T-cell (primary cell): ENCODE measurements around the gene NDE1. TPM values are rescaled to one million over a fixed set of nuclear protein-coding genes. Genes with fewer than 3 reads are reported as not detected.
"Not testable (repeated sequence)": the region's sequence is repeated elsewhere in the genome, so short reads cannot be mapped to it uniquely, and the experiment has no call there.

ENCODE experiments used
- ATAC-seq, 4 experiments: fragments of 200-7000 bp in 3 of 4; fragments of 150-1000 bp in 1 of 4; cut with Tn5 transposase; replicated peaks in 1 of 4; 1 replicate in 3 of 4; 2 replicates in 1 of 4; pipeline ENCODE4 v1.10.0; 2021; ENCODE audit warnings: moderate library complexity in 3 of 4, mild to moderate bottlenecking in 2 of 4, moderate number of reproducible peaks in 1 of 4
- CTCF ChIA-PET, 2 donors: fragments of 300-600 bp; sonication (Branson Sonifier 250); formaldehyde crosslinking; loops; one replicate each; lab custom pipeline; 2022; ENCODE audit warnings: antibody characterized with exemption in 2 of 2; lab: Charles Lee
- POLR2A ChIA-PET, 2 donors: fragments of 300-600 bp; sonication (Branson Sonifier 250); formaldehyde crosslinking; loops; one replicate each; lab custom pipeline; 2022; ENCODE audit warnings: antibody characterized with exemption in 2 of 2; lab: Charles Lee
- DNase-seq, 35 experiments: peaks; one replicate each; pipeline versions ENCODE4 v3.0.0 to v3.0.0-alpha.2; 2013 to 2023
- H3K27ac ChIP-seq: one replicate; pipeline ENCODE4 v1.5.1; 2013; ENCODE audit warnings: low read length
- H3K27me3 ChIP-seq, 2 experiments: replicated peaks in 1 of 2; 1 replicate in 1 of 2; 2 replicates in 1 of 2; pipeline versions ENCODE4 v1.6.1 to v1.7.0; 2013; ENCODE audit warnings: low read length in 1 of 2, mixed read lengths in 1 of 2; ENCODE audit not compliant: control insufficient read depth in 2 of 2, insufficient read depth in 2 of 2; ENCODE audit errors: extremely low read depth in 1 of 2
- H3K36me3 ChIP-seq, 2 donors: 1 replicate in 1 of 2; 2 replicates in 1 of 2; pipeline versions ENCODE4 v1.6.1 to v1.7.0; 2013; ENCODE audit warnings: low read length in 1 of 2; ENCODE audit not compliant: control insufficient read depth in 2 of 2, insufficient read depth in 1 of 2; ENCODE audit errors: extremely low read depth in 1 of 2
- H3K4me1 ChIP-seq, 2 experiments: 1 replicate in 1 of 2; 2 replicates in 1 of 2; pipeline versions ENCODE4 v1.6.1 to v1.7.0; 2013; ENCODE audit warnings: low read length in 2 of 2, mixed read lengths in 1 of 2; ENCODE audit not compliant: insufficient read depth in 2 of 2, control insufficient read depth in 1 of 2; ENCODE audit errors: extremely low read depth in 1 of 2
- H3K4me3 ChIP-seq, 2 donors: 1 replicate in 1 of 2; 2 replicates in 1 of 2; pipeline versions ENCODE4 v1.5.1 to v1.7.0; 2013; ENCODE audit warnings: mild to moderate bottlenecking in 2 of 2, low read length in 1 of 2, moderate library complexity in 1 of 2; ENCODE audit not compliant: control insufficient read depth in 1 of 2; ENCODE audit errors: extremely low read depth in 1 of 2
- H3K9me3 ChIP-seq: 2 replicates; pipeline ENCODE4 v1.7.0; 2013
- H3K27ac Mint-ChIP-seq, 2 donors: one replicate each; pipeline ENCODE4 v1.8.0; 2020 to 2021; ENCODE audit warnings: mild to moderate bottlenecking in 2 of 2, mixed read lengths in 2 of 2
- H3K27me3 Mint-ChIP-seq, 2 donors: one replicate each; pipeline ENCODE4 v1.8.0; 2021 to 2022; ENCODE audit warnings: mixed read lengths in 2 of 2
- H3K36me3 Mint-ChIP-seq: one replicate; pipeline ENCODE4 v1.8.0; 2021; ENCODE audit warnings: mixed read lengths
- H3K4me1 Mint-ChIP-seq, 3 donors: one replicate each; pipeline ENCODE4 v1.8.0; 2020 to 2022; ENCODE audit warnings: mixed read lengths in 3 of 3, mild to moderate bottlenecking in 1 of 3
- H3K4me3 Mint-ChIP-seq, 3 donors: one replicate each; pipeline ENCODE4 v1.8.0; 2020 to 2022; ENCODE audit warnings: mild to moderate bottlenecking in 3 of 3, mixed read lengths in 3 of 3, moderate library complexity in 3 of 3
- H3K9me3 Mint-ChIP-seq, 3 donors: one replicate each; pipeline ENCODE4 v1.8.0; 2020 to 2022; ENCODE audit warnings: mixed read lengths in 3 of 3
- WGBS: methylation state at CpG from one replicate; pipeline ENCODE4 v1.1.5; 2013; ENCODE audit warnings: missing lambda C conversion rate; ENCODE audit not compliant: insufficient coverage; 5-methylcytosine and 5-hydroxymethylcytosine counted together
- total RNA-seq, 35 experiments: library from RNA in 6 of 35; stranded (reverse) in 6 of 35; fragments of 120-200 nt in 1 of 35; gene quantifications; one replicate each; pipeline versions ENCODE4 v1.2.1 to v1.2.4 and lab custom pipeline; 2013 to 2026

NDE1 gene
- total RNA-seq, 5 donors from 2014 or later (not counting 1 experiment from before 2014, with no cell fraction given): 90.8 to 110 (median 103) TPM

- peaks cover 10 to 60% of the 10 kb centered on the region in 2 experiments for H3K4me1 ChIP-seq
- peaks cover 14% of the 10 kb centered on the region for H3K36me3 Mint-ChIP-seq
- no peak overlapping the region for H3K27ac Mint-ChIP-seq
- no peaks in the 10 kb centered on the region for H3K27me3 Mint-ChIP-seq
- peaks cover 0 to 18% of the 10 kb centered on the region in 2 donors for H3K36me3 ChIP-seq
- no peak overlapping the region for H3K4me3 Mint-ChIP-seq
- no peak overlapping the region for H3K4me3 ChIP-seq
- ATAC-seq (no peak), DNase-seq (no peak)
- no peaks in the 10 kb centered on the region for H3K9me3 Mint-ChIP-seq
- no peaks in the 10 kb centered on the region for H3K9me3 ChIP-seq
- no peaks in the 10 kb centered on the region for H3K27me3 ChIP-seq
- CTCF ChIA-PET: no interaction called here
- 100% methylated on average over 1 of the region's 2 CpGs for WGBS
- H3K4me1 Mint-ChIP-seq: peaks cover 61 to 69% (median 63%) of the 10 kb centered on the region in 3 donors
- H3K27ac ChIP-seq: no peak overlapping the region
- POLR2A ChIA-PET: no interaction called here
These were observed 4.5 kb downstream of the NDE1 start for GRCh38 chr16:15654591-15654990.

- Mint-ChIP-seq H3K36me3 (peaks cover 14% of the 10 kb centered on the region), H3K4me1 (peaks cover 66 to 74% (median 69%) of the 10 kb centered on the region in 3 donors)
- H3K9me3 Mint-ChIP-seq, ATAC-seq, H3K27me3 ChIP-seq, DNase-seq, H3K27ac Mint-ChIP-seq, CTCF ChIA-PET, H3K9me3 ChIP-seq, H3K4me3 ChIP-seq, H3K4me3 Mint-ChIP-seq, POLR2A ChIA-PET, H3K27me3 Mint-ChIP-seq, H3K27ac ChIP-seq: not testable (repeated sequence)
- Histone ChIP-seq H3K4me1 (peaks cover 14 to 67% of the 10 kb centered on the region in 2 experiments), H3K36me3 (peaks cover 0 to 23% of the 10 kb centered on the region in 2 donors)
- no CpG with 5 or more reads among the region's 6 CpGs for WGBS
These were observed 5.5 kb downstream of the NDE1 start for GRCh38 chr16:15655561-15655960.

- H3K4me3 ChIP-seq: no peak overlapping the region
- H3K4me1 ChIP-seq: peaks cover 6 to 52% of the 10 kb centered on the region in 2 experiments
- Mint-ChIP-seq H3K9me3 (no peaks in the 10 kb centered on the region), H3K4me3 (no peak overlapping the region), H3K4me1 (peaks cover 63 to 72% (median 64%) of the 10 kb centered on the region in 3 donors), H3K27me3 (no peaks in the 10 kb centered on the region), H3K36me3 (peaks cover 26% of the 10 kb centered on the region), H3K27ac (peak overlapping the region; percentile 75 to 79)
- H3K9me3 ChIP-seq: no peaks in the 10 kb centered on the region
- H3K27ac ChIP-seq: no peak overlapping the region
- ATAC-seq (no peak), DNase-seq (no peak)
- peaks cover 0 to 24% of the 10 kb centered on the region in 2 donors for H3K36me3 ChIP-seq
- 100% methylated on average over 1 of the region's 6 CpGs for WGBS
- POLR2A ChIA-PET: interaction anchor here in 1 of 2 donors (0.6 kb wide), 1 partner anchor 29 kb away, joined by 3 read pairs; no protein-coding TSS in a partner anchor
- no peaks in the 10 kb centered on the region for H3K27me3 ChIP-seq
- CTCF ChIA-PET: interaction anchor here (0.6 to 1.0 kb wide), 2 partner anchors 14 to 117 kb away, joined by 3 to 7 read pairs; no protein-coding TSS in a partner anchor
These were observed 8.1 kb downstream of the NDE1 start for GRCh38 chr16:15658149-15658548.

- peak overlapping the region; percentile 84 to 86 for H3K27ac Mint-ChIP-seq
- Histone ChIP-seq H3K4me3 (no peak overlapping the region), H3K4me1 (peaks cover 6 to 50% of the 10 kb centered on the region in 2 experiments), H3K9me3 (no peaks in the 10 kb centered on the region), H3K27me3 (no peaks in the 10 kb centered on the region), H3K36me3 (peaks cover 0 to 25% of the 10 kb centered on the region in 2 donors), H3K27ac (peak overlapping the region; percentile 60)
- CTCF ChIA-PET: interaction anchor here (0.6 to 1.0 kb wide), 3 partner anchors 15 to 117 kb away, joined by 3 to 7 read pairs (median 6); no protein-coding TSS in a partner anchor
- H3K9me3 Mint-ChIP-seq: no peaks in the 10 kb centered on the region
- H3K36me3 Mint-ChIP-seq: peaks cover 26% of the 10 kb centered on the region
- peak overlapping the region; percentile 25 to 56 (median 28) for H3K4me3 Mint-ChIP-seq
- H3K4me1 Mint-ChIP-seq: peaks cover 59 to 71% (median 62%) of the 10 kb centered on the region in 3 donors
- DNase-seq (no peak), ATAC-seq (no peak)
- H3K27me3 Mint-ChIP-seq: no peaks in the 10 kb centered on the region
- POLR2A ChIA-PET: interaction anchor here in 1 of 2 donors (0.6 kb wide), 1 partner anchor 28 kb away, joined by 3 read pairs; no protein-coding TSS in a partner anchor
- 92% methylated on average over 4 of the region's 5 CpGs for WGBS
These were observed 8.5 kb downstream of the NDE1 start for GRCh38 chr16:15658556-15658955.

DNA sequence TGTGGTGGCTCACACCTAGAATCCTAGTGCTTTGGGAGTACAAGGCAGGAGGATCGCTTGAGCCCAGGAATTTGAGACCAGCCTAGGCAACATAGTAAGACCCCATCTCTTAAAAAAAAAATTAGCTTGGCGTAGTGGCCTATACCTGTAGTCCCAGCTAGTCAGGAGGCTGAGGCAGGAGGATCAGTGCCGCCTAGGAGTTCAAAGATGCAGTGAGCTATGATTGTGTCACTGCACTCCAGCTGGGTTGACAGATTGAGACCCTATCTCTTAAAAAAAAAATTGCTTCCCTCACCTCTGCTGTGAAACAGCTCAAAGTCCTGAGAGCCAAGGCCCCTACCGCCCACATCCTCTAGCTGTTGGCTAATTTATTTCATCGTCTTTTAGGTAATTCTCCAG lies 10.2 kb downstream of the NDE1 start:
- ATAC-seq (no peak), DNase-seq (no peak)
- Histone ChIP-seq H3K27me3 (no peaks in the 10 kb centered on the region), H3K4me3 (no peak overlapping the region), H3K9me3 (no peaks in the 10 kb centered on the region), H3K27ac (peak overlapping the region; percentile 52), H3K36me3 (peaks cover 4 to 27% of the 10 kb centered on the region in 2 donors), H3K4me1 (peaks cover 6 to 42% of the 10 kb centered on the region in 2 experiments)
- ChIA-PET POLR2A (interaction anchor here in 1 of 2 donors (0.9 kb wide), 1 partner anchor 17 kb away, joined by 4 read pairs; the partner anchor contains the start of gene MARF1), CTCF (no interaction called here)
- Mint-ChIP-seq H3K27ac (peak overlapping the region; percentile 84 to 86), H3K36me3 (peaks cover 26% of the 10 kb centered on the region), H3K4me1 (peaks cover 51 to 64% (median 61%) of the 10 kb centered on the region in 3 donors), H3K27me3 (no peaks in the 10 kb centered on the region), H3K4me3 (peak overlapping the region in 2 of 3 donors; percentile 2 to 35), H3K9me3 (no peaks in the 10 kb centered on the region)
- 96% methylated on average over 4 of the region's 5 CpGs for WGBS

DNA sequence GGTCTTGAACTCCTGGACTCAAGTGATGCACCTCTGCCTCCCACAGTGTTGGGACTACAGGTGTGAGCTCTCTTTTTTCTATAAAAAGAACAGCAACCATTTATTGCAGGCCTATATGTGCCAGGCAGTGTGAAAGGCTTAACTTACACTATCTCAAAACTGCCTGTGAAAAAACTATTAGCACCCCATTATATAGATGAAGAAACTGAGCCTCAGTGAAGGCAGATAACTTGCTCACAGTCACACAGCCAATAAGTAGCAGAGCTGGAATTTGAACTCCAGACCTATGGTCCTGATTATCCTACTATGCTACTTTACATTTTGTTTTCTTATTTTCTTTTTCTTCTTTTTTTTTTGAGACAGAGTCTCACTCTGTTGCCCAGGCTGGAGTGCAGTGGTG lies 15.1 kb downstream of the NDE1 start:
- no peak overlapping the region for H3K4me3 Mint-ChIP-seq
- H3K27me3 ChIP-seq: no peaks in the 10 kb centered on the region
- H3K4me3 ChIP-seq: no peak overlapping the region
- no peaks in the 10 kb centered on the region for H3K9me3 Mint-ChIP-seq
- ChIA-PET POLR2A (interaction anchor here in 1 of 2 donors (0.6 kb wide), 1 partner anchor 22 kb away, joined by 3 read pairs; no protein-coding TSS in a partner anchor), CTCF (interaction anchor here in 1 of 2 donors (0.7 kb wide), 1 partner anchor 43 kb away, joined by 6 read pairs; no protein-coding TSS in a partner anchor)
- H3K4me1 ChIP-seq: peaks cover 5 to 15% of the 10 kb centered on the region in 2 experiments
- DNase-seq: no peak
- peaks cover 12 to 65% of the 10 kb centered on the region in 2 donors for H3K36me3 ChIP-seq
- H3K27ac ChIP-seq: no peak overlapping the region
- no peaks in the 10 kb centered on the region for H3K27me3 Mint-ChIP-seq
- no peak overlapping the region for H3K27ac Mint-ChIP-seq
- no peaks in the 10 kb centered on the region for H3K9me3 ChIP-seq
- H3K36me3 Mint-ChIP-seq: peaks cover 27% of the 10 kb centered on the region
- ATAC-seq: no peak
- peaks cover 18 to 30% (median 24%) of the 10 kb centered on the region in 3 donors for H3K4me1 Mint-ChIP-seq
